Measurements from ENCODE around the gene CEP83. TPM values are rescaled to one million over a fixed set of nuclear protein-coding genes. Genes with fewer than 3 reads are reported as not detected.

CEP83 gene
- polyA plus RNA-seq, 1 of the 3 experiments (the other 2 are of a cell fraction): 2.5 TPM

- Histone ChIP-seq H3K9ac (no peak overlapping the region), H3K9me2 (no peaks in the 10 kb centered on the region), H3K9me3 (no peaks in the 10 kb centered on the region), H4K20me1 (ENCODE audit: insufficient read depth) (no peaks in the 10 kb centered on the region), H3K27ac (ENCODE audit: low read depth in 2 of 2, low read length in 1 of 2) (no peak overlapping the region), H3K36me3 (replicated peaks in 1 of 2; ENCODE audit: control insufficient read depth in 1 of 2, insufficient read depth in 2 of 2, low read length in 1 of 2) (peaks cover 6 to 9% of the 10 kb centered on the region in 2 experiments), H3K4me1 (ENCODE audit: control insufficient read depth in 1 of 2, insufficient read depth in 2 of 2, low read depth in 1 of 2, low read length in 1 of 2) (no peaks in the 10 kb centered on the region), H3K27me3 (ENCODE audit: insufficient read depth) (no peaks in the 10 kb centered on the region), H3F3A (replicated peaks; ENCODE audit: insufficient read depth) (no peaks in the 10 kb centered on the region), H2AFZ (ENCODE audit: low read depth) (no peak overlapping the region), H3K4me2 (no peak overlapping the region), H3K79me2 (ENCODE audit: insufficient read depth) (no peaks in the 10 kb centered on the region), H3K4me3 (ENCODE audit: low read depth in 2 of 2, low read length in 1 of 2) (no peak overlapping the region)
- TF ChIP-seq MEF2A (IDR thresholded peaks at IDR 0.05; ENCODE audit: borderline replicate concordance, low read depth): no peak
- no peak for TF ChIP-seq REST (IDR thresholded peaks at IDR 0.05; ENCODE audit: low read depth, low read length)
- no peak for TF ChIP-seq IRF3 (IDR thresholded peaks at IDR 0.05; ENCODE audit: low read depth, low read length)
- TF ChIP-seq EP300 (IDR thresholded peaks at IDR 0.05; ENCODE audit: borderline replicate concordance in 1 of 2, low read depth in 1 of 2, low read length in 1 of 2): no peak
- TF ChIP-seq TAF1 (IDR thresholded peaks at IDR 0.05; ENCODE audit: borderline replicate concordance, low read depth, low read length): no peak
- no peak for TF ChIP-seq FOXJ3 (CRISPR knock-in tag; IDR thresholded peaks at IDR 0.05)
- no peak for TF ChIP-seq USF1 (IDR thresholded peaks at IDR 0.05; ENCODE audit: borderline replicate concordance, low read depth)
- no peak for TF ChIP-seq USF2 (IDR thresholded peaks at IDR 0.05; ENCODE audit: borderline replicate concordance, low read depth, low read length)
- no peak for TF ChIP-seq RFX5 (IDR thresholded peaks at IDR 0.05; ENCODE audit: low read length)
- TF ChIP-seq RCOR1 (IDR thresholded peaks at IDR 0.05; ENCODE audit: low read length): no peak
- TF ChIP-seq ELF1 (IDR thresholded peaks at IDR 0.05): no peak
- TF ChIP-seq CHD2 (IDR thresholded peaks at IDR 0.05; ENCODE audit: low read length, partially characterized antibody): no peak
- no peak for TF ChIP-seq EZH2phosphoT487 (IDR thresholded peaks at IDR 0.05; ENCODE audit: borderline replicate concordance, low read depth)
- TF ChIP-seq JUND (IDR thresholded peaks at IDR 0.05): no peak
- no peak for TF ChIP-seq NRF1 (IDR thresholded peaks at IDR 0.05; ENCODE audit: low read depth, low read length)
- TF ChIP-seq ZBTB33 (IDR thresholded peaks at IDR 0.05; ENCODE audit: borderline replicate concordance, low read depth): no peak
- no peak for TF ChIP-seq PBX3 (IDR thresholded peaks at IDR 0.05)
- ChIA-PET POLR2A (no interaction called here), CTCF (no interaction called here)
- WGBS (ENCODE audit: low lambda C conversion rate): 90% methylated on average over 3 of the region's 3 CpGs
- DNase-seq: no peak
Observed at GRCh38 chr12:94379479-94380113, 80.1 kb downstream of the CEP83 start.

Data from SK-N-SH (cell line).